Stimulated activated CD8-positive, alpha-beta memory T cell treated with anti-CD3 and anti-CD28 coated beads, Interleukin-4, amount 100 ng/mL, for 1 hour (primary cell): ENCODE data around the gene MN1.

Source experiments
- DNase-seq, 2 donors: peaks; one replicate each; pipeline ENCODE4 v3.0.0-alpha.2; 2020; ENCODE audit warnings: low read depth in 2 of 2, low spot score in 1 of 2

Gene MN1

GRCh38 chr22:27786291-27786932, 15.1 kb downstream of the MN1 start:
- DNase-seq, result no peak

- no peak for DNase-seq
These were observed 15.7 kb downstream of the MN1 start for GRCh38 chr22:27785831-27786230.

- DNase-seq, result no peak
These were observed 17.5 kb downstream of the MN1 start for GRCh38 chr22:27784120-27784475.

- no peak for DNase-seq
These were observed 18.0 kb downstream of the MN1 start for GRCh38 chr22:27783436-27784119.

- DNase-seq, result no peak
These were observed 19.5 kb downstream of the MN1 start for GRCh38 chr22:27782088-27782487.

GRCh38 chr22:27780161-27780575, 21.4 kb downstream of the MN1 start:
- no peak for DNase-seq

GRCh38 chr22:27779643-27780042, 21.9 kb downstream of the MN1 start:
- no peak for DNase-seq

GRCh38 chr22:27778294-27779090, 23.1 kb downstream of the MN1 start:
- DNase-seq, result no peak

- DNase-seq, result no peak
These were observed 24.4 kb downstream of the MN1 start for GRCh38 chr22:27777128-27777527.

- no peak for DNase-seq
These were observed 25.0 kb downstream of the MN1 start for GRCh38 chr22:27776650-27776958.

- no peak for DNase-seq
These were observed 25.6 kb downstream of the MN1 start for GRCh38 chr22:27775758-27776649.

- DNase-seq, result no peak
These were observed 26.4 kb downstream of the MN1 start for GRCh38 chr22:27775087-27775698.

- DNase-seq, result no peak
These were observed 27.4 kb downstream of the MN1 start for GRCh38 chr22:27774200-27774599.

- DNase-seq, result no peak
These were observed 28.5 kb downstream of the MN1 start for GRCh38 chr22:27772984-27773498.

- DNase-seq, result no peak
These were observed 29.2 kb downstream of the MN1 start for GRCh38 chr22:27772081-27772983.

- no peak for DNase-seq
These were observed 29.9 kb downstream of the MN1 start for GRCh38 chr22:27771637-27772036.

- no peak for DNase-seq
These were observed 32.5 kb downstream of the MN1 start for GRCh38 chr22:27769012-27769411.

- no peak for DNase-seq
These were observed 33.4 kb downstream of the MN1 start for GRCh38 chr22:27768027-27768653.

- no peak for DNase-seq
These were observed 34.9 kb downstream of the MN1 start for GRCh38 chr22:27766679-27767078.
